ENCODE measurements around the gene ARID5A. TPM values are rescaled to one million over a fixed set of nuclear protein-coding genes. Genes with fewer than 3 reads are reported as not detected.
"Not testable (repeated sequence)": the region's sequence is repeated elsewhere in the genome, so short reads cannot be mapped to it uniquely, and the experiment has no call there.

The ARID5A gene
- total RNA-seq, 1 experiment from 2014 or later, result 15.1 TPM

DNA sequence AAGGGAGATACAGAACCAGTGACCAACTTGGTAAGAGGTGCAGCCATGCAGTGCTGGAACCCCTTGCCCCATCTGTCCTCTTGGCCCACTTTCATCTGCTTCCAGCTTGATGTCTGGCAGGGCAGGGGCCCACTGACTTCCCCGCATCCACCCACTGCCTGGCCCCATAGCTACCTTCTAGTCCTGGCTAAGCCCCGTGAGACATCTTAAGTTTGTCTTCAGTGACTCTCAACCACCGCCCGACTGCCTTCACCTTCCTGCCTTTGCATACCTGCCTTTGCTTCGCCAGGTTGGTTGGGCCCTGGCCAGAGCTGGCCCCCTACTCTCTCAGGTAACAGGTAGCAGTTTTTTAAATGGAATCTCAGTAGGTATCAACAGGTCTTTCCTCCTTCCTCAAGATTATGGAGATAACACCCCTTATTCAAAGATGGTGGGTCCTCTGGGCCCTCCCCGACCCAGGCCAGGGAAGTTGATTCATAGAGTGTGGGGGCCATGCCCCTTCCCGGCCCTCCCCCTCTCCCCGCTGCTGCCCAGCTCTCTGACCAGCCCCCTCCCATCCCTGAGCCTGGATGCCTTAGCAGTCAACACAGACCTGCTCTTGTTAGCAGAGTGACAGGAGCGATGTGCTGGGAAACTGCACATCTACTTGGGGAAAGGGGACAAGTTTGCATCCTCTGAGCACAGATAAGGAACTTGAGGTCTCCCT, 2.8 kb downstream of the ARID5A start:
- no peak for DNase-seq (ENCODE audit: low read depth)

DNA sequence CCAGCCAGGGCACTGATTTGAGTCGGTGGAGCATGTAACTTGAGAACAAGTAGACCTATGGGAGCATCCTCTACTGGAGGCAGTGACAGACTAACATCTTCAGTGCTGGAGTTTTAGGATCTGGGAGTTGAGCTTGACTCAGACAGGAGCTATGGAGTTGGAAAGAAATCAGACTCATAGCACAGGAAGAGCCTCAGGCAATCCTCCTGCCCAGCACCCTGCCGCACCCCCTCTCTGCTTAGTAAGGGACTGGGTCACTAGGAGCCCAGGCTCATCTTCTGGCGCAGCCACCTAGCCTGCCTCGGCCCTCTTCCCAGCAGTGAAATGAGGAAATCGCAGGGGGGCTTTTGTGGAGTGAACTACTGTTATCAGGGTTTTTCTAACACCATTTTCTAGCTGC, 3.6 kb downstream of the ARID5A start:
- peak; percentile 88 for DNase-seq (ENCODE audit: low read depth)

DNA sequence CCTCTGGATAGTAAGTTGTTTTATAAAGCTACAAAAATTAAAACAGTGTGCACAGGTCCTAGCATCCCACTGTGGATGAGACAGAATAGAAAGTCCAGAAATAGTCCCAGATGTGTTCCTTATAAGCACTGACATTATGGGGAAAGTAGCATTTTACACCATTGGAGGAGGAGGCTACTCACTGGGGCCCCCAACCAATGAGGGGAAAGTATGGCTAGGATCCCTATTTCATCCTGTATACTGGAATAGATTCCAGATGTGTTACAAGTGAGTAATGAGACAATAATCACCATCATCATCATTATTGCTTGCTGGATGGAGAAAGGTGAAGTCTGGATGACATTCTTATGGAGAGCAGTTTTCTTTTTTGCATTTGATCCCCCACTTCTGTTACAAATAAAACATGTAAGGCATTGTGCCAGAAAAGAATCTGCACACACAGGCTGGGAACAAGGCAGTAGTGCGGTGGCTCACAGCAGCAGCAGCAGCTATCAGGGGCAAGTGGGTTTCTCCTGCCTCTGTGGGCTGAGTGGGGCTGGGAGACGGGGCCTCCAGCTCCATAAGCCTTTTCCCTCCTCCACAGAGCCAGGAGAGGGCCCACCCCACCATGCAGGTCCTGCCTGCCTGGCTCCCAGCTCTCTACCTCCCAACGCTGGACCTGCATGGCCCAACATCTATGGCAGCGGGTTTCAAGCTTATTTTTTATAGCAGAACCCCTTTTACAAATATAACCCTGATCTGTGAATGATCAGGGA, 5.0 kb downstream of the ARID5A start:
- DNase-seq (ENCODE audit: low read depth), result no peak

DNA sequence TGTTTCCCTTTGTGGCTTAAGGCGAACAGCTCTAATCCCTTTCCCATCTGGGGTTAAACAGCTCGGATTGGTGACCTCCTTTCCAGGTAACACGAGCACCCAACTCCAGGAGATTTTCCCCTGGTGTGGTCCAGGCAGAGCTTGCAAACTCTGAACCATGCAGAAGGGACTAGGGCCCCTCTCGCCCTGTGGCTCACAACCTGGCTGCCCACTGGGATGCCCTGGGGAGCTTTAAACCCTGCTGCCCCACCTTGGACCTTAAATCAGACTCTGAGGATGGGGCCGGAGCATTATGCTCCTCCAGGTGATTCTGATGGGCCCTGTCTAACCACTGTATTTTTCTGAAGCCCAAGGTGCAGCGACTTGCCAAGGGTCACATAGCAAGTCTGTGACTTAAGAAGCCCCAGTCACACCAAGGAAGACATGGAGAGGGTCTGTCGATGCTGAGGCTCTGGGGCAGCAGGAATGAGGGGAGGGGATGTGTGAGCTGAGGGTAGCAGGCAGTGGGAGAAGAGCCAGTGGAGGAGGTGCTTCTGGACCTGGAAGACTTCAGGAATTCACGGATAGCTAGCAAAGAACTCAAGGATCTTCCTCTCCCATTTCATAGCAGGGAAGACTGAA, 5.9 kb downstream of the ARID5A start:
- no peak for DNase-seq (ENCODE audit: low read depth)

DNA sequence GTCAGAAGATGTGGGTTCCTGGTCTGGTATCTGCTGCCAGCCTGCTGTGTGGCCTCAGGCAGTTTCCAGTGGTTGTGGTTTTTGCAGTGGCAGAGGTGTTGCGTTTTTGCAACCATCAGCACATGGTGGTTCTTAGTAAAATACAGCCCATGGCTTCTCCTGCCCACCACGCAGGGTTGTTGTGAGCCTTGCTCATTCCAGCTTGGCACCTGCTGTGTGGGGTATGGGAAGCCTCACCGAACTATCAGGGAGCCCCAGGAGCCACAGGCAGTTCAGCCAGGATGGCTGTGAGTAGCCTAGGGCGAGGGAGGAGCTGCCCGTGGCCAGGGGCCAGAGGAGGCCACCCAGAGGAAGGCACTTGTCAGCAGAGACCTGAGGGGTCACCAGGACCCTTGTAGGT, 9.8 kb downstream of the ARID5A start:
- no peak for DNase-seq (ENCODE audit: low read depth)

DNA sequence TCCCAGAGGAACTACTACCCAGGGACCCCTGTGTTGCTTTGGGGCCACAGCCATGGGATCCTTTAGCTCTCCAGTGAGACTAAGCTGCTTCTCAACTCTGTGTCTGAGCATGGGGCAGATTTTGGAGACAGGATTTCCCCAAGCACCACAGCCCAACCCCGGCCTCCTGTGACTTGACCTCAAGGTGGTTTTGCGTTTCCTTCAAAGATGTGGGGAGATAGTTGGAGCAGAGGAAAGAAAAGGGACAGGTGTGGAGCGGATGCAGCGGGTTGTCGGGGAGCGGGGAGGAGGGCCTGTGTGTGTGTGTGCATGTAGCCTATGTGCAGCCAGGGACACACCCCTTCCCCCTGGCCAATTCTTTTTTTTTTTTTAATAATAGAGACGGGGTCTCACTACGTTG, 10.2 kb downstream of the ARID5A start:
- no peak for DNase-seq (ENCODE audit: low read depth)

DNA sequence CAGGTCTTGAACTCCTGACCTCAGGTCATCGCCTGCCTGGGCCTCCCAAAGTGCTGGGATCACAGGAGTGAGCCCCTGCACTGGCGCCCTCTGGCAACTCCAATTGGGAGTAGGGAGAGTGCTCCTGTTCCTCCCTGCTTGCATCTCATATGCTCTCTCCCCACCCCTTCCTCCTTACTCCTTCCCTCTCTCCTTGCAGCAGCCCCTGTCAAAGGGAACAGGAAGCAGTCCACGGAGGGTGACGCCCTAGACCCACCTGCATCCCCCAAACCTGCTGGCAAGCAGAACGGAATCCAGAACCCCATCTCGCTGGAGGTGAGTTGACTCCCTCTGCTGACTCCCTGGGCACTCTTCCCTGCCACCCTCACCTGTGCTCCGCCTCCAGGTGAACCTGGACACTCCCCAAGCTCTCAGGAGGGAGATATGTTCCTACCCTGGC, 10.7 kb downstream of the ARID5A start:
- no peak for DNase-seq (ENCODE audit: low read depth)

DNA sequence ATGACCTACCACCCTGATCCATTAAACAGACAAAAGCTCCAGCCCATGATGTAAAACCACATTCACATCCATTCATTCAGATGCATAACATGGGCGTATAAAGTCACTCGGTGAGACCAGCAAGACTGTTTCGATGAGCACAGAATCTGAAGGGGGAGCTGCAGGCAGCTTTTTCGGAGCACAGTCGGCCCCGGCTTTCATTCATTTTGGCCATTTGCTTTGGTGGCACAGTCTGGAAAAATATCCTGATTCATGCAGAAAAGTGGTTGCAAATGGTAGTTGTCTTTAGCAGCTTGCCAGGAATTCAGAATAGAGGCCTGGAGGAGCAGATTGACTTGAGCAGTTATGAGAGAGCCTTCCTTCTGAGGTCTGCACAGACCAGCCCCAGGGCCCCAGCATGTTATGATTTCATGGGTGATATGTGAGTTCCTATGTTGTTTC, 11.2 kb downstream of the ARID5A start:
- no peak for DNase-seq (ENCODE audit: low read depth)

DNA sequence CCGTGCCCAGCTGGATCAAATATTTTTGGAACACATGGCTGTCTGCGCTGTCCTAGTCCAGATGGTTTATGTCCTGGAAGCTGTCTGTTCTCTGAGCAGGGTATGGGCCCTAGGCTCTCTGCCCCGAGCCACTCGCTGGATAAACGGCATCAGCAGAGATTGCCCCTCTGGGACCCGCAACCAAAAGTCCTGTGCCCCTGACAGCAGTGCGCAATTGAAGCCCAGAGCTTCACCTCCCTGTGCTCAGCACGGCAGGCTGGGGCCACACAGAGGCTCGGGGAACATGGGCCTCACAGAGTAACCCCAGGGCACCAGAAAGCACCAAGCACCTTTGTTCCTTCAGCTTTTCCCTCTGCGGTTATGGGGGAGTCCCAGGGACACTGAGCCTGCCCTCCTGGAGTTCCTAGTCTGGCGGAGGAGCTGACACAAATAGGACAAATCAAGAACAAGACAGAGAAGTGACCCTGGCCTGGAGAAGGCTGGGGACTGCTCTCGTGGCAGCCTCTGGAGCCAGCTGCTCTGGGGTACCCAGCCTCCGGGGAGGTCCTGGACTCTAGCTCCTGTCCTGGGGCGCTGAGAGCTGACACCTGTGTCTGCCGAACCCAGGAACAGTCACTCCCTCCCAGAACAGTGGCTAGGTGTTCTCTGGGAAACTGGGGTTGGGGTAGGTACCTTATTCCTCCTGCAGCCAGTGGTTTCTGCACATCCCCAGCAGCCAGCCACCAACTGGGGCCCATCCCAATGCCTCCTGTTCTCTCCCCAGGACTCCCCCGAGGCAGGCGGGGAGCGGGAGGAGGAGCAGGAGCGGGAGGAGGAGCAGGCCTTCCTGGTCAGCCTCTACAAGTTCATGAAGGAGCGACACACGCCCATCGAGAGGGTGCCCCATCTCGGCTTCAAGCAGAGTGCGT, 12.3 kb downstream of the ARID5A start:
- DNase-seq (ENCODE audit: low read depth), result no peak

DNA sequence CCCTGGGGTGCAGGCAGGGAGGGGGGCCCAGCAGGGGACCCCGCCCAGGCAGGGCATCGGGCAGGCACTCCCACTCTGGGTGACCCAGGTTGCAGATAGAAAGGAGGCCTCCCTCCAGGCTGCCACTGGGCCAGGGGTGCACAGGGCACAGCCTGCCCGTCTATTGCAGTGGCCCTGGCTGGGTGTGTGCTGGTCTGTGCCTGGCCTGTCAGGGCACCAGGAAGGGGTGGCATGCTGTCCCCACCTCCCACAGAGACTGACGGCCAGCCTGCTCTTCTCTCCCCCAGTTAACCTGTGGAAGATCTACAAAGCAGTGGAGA, 12.9 kb downstream of the ARID5A start:
- no peak for DNase-seq (ENCODE audit: low read depth)

DNA sequence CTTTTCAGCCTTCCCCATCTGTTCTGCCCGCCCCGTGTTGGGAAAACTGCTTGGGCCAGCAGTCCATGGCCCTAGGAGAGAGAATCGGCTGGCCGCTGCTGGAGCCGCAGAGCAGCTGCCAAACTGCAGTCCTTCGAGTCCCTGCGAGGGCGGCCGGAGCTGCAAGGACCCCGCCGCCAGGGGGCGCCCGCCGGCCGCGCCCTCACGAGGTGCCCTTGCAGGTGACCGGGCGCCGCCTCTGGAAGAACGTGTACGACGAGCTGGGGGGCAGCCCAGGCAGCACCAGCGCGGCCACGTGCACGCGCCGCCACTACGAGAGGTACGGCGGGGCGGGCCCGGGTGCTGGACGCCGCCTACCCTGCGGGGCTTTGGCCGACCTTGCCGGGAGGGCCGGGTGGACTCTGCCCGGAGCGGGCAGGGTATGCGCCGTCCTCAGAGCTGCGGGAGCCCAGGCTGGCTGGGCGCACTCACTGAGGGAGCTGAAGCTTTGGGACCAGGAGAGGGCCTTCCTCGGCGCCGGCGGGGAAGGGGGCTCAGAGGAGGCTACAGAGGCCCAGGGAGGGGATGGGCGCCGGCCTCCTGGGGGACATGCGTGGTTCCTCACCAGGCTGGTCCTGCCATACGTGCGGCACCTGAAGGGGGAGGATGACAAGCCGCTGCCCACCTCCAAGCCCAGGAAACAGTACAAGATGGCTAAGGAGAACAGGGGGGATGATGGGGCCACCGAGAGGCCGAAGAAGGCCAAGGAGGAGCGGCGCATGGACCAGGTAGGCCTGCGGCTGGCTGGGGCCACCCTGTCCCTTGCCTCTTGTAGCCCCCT, 13.6 kb downstream of the ARID5A start:
- DNase-seq (ENCODE audit: low read depth), result no peak

DNA sequence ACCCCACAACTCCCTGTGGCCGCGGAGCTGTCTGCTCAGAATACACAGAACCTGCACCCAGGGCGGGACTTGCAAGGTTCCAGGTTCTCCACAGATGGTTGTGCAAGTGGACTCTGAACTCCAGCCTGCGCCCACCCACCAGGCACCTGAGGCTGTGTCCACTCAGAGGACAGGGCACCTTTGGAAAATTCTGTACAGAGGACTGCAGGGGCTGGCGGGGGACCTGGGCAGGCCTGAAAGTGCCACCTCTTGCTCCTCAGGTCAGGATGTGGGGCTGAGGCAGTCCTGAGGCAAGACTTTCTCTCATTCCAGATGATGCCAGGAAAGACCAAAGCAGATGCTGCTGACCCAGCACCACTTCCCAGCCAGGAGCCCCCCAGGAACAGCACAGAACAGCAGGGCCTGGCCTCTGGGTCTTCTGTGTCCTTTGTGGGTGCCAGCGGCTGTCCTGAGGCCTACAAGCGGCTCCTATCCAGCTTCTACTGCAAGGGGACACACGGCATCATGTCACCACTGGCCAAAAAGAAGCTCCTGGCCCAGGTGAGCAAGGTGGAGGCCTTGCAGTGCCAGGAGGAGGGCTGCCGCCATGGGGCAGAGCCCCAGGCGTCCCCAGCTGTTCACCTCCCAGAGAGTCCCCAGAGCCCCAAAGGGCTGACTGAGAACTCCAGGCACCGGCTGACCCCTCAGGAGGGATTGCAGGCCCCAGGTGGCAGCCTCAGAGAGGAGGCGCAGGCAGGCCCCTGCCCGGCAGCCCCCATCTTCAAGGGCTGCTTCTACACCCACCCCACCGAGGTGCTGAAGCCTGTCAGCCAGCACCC, 14.4 kb downstream of the ARID5A start:
- DNase-seq (ENCODE audit: low read depth), result no peak

DNA sequence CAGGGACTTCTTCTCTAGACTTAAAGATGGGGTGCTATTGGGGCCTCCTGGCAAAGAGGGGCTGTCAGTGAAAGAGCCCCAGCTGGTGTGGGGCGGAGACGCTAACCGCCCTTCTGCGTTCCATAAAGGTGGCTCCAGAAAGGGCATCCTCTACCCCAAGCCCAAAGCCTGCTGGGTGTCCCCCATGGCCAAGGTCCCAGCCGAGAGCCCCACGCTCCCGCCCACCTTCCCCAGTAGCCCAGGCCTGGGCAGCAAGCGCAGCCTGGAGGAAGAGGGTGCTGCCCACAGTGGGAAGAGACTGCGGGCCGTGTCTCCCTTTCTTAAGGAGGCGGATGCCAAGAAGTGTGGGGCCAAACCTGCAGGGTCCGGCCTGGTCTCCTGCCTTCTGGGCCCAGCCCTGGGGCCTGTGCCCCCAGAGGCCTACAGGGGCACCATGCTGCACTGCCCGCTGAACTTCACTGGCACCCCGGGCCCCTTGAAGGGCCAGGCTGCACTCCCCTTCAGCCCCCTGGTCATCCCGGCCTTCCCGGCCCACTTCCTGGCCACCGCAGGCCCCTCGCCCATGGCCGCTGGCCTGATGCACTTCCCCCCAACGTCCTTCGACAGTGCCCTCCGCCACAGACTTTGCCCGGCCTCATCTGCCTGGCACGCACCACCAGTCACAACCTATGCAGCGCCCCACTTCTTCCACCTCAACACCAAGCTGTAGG, 15.2 kb downstream of the ARID5A start:
- DNase-seq (ENCODE audit: low read depth), result no peak

DNA sequence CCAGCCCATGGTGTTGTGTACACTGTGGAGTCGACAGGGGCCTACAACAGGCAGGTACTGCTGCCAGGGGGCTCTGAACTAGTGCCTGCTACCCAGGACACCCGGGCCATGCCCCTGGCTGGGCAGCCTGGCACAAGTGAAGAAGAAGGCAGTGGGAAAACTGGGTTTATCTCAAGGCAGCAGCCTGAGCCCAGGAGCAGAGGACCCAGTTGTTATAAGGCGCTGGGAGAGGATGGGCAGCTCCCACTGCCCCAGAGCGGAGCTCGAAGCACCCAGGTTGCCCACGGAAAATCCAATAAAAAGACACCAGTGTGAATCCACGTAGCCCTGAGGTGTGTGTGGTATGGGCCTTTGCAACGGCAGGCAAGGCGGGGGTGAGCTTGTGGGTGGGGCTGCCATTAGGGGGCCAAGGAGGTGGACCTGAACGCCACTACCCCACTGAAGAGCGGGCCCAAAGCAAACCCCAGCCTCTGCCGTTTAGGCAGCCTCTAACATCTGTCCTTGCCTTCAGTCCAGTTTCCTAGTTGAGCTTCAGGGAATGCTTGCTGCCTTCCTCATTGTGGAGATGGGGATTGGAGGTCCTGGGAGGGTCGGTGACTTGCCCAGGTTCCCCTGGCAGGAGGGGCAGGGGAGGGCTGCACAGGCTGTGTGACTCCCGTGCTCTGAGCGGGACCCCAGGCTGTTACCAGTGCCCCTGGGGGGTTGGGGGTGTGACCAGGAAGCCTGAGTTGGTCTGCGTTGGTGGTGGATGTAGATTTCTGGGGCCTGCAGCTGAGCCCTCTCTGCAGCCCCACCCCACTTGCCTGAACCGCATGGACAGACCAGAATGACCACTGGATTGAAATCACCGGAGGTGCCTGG, 16.0 kb downstream of the ARID5A start:
- DNase-seq (ENCODE audit: low read depth), result no peak

DNA sequence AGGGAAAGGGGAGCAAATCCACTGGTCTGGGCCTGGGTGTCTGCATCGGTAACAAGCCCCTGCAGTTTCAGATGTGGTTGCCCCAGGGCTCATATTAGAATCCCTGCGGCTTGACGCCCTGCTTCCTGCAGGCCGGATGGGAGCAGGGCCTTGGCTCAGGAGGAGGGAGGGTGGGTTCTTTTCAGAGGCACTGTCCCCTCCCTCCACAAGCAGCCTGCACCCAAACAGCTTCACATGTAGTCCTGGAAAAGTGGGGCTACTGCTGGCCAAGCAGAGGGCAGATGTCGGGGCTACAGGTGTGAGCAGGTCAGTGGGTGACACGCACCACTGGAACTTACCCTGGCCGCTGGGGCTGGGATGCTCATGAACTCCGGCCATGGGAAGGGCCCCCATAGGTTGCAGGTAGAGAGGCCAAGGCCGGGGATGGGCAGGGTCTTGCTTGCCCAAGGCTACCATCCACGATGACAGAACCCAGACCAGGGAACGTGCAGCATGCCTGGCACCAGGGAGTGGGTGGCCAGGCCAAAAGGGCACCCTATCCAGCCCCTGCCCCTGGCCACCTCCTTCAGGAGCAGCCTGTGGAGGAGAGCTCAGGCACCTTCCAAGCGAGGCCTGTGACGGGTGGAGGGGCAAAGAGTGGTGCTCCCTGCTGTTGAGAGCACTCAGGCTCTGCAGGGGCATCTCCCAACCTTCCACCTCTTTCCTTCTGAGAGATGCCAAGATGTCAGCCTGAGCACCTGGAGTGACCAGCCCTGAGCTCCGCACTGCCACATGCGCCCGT, 16.8 kb downstream of the ARID5A start:
- no peak for DNase-seq (ENCODE audit: low read depth)

DNA sequence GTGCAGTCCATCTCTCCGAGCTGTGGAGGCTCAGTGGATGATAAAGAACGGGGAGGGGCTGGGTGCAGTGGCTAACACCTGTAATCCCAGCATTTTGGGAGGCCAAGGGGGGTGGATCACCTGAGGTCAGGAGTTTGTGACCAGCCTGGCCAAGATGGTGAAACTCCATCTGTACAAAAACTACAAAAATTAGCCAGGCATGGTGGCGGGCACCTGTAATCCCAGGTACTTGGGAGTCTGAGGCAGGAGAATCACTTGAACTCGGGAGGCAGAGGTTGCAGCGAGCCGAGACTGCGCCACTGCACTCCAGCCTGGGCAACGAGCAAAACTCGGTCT, 17.4 kb downstream of the ARID5A start:
- DNase-seq (ENCODE audit: low read depth), result not testable (repeated sequence)

DNA sequence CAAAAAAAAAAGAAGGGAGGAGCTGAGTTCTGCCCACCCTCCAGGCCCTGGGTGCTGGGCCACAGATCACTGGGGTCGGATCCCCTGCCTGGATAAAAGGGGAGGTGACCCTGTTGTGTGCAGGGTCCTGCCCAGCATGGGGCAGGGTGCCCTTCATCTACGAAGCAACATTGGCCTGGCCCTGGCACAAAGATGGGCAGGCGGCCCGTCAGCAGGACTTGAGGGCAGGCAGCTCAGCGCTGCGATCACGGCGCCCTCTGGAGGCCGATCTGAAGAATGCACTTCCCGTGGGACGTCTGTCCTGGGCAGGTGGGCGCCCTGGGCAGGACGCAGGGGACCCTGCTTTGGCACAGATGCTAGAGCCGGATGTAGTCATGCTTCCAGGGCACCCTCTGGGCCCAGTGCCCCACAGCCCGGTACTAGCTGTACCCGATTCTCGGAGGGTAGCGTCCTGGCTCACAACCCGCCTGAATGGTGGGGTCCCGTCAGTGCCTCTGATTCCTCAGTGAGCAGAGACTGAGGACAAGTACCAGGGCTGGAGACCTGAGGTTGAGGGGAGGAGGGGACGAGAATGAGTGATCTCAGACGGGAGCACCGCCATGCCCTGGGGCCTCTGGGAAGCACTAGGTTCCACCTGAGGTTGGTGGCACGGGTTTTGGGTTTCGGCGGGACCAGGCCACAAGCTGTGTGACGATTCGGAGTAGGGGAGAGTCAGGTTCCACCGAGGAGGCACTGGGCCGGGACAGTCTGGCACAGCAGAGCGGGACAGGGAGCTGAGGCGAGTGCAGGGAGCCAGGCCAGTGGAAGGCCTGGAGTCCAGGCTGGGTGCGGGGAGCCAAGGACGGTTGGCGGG, 18.0 kb downstream of the ARID5A start:
- peak; percentile 44 for DNase-seq (ENCODE audit: low read depth)
